Small intestine (tissue), 7 donors: Measurements from ENCODE around the gene DTX1. TPM values are rescaled to one million over a fixed set of nuclear protein-coding genes. Genes with fewer than 3 reads are reported as not detected.
A peak's percentile ranks its signal among the peaks of the same experiment; 100 is the strongest.

Experiments used
- DNase-seq, 2 donors: peaks; one replicate each; pipeline versions ENCODE4 v3.0.0 to v3.0.0-alpha.2; 2013
- FAIRE-seq: peaks from 2 replicates; lab custom pipeline; 2012; peaks lifted over from hg19 to GRCh38; lab: Jason Lieb, UNC
- H3K27ac ChIP-seq, 3 donors: one replicate each; pipeline ENCODE4 v1.5.1; 2013; ENCODE audit warnings: low read length in 2 of 3, mild to moderate bottlenecking in 2 of 3, control low read depth in 1 of 3, inconsistent platforms in 1 of 3, low read depth in 1 of 3, moderate library complexity in 1 of 3
- H3K27me3 ChIP-seq, 3 donors: one replicate each; pipeline ENCODE4 v1.6.1; 2013; ENCODE audit warnings: low read length in 3 of 3, inconsistent platforms in 1 of 3; ENCODE audit not compliant: control insufficient read depth in 3 of 3, insufficient read depth in 3 of 3
- H3K36me3 ChIP-seq, 3 donors: one replicate each; pipeline ENCODE4 v1.6.1; 2013; ENCODE audit warnings: low read length in 3 of 3, inconsistent platforms in 1 of 3, low read depth in 1 of 3, mild to moderate bottlenecking in 1 of 3, moderate library complexity in 1 of 3; ENCODE audit not compliant: control insufficient read depth in 3 of 3, insufficient read depth in 2 of 3
- H3K4me1 ChIP-seq, 3 donors: one replicate each; pipeline ENCODE4 v1.6.1; 2013; ENCODE audit warnings: low read length in 2 of 3, inconsistent platforms in 1 of 3, low read depth in 1 of 3, mild to moderate bottlenecking in 1 of 3, moderate library complexity in 1 of 3; ENCODE audit not compliant: control insufficient read depth in 3 of 3, insufficient read depth in 2 of 3
- H3K4me3 ChIP-seq, 3 donors: one replicate each; pipeline ENCODE4 v1.5.1; 2013; ENCODE audit warnings: low read length in 3 of 3, control low read depth in 1 of 3, inconsistent platforms in 1 of 3, low read depth in 1 of 3, mild to moderate bottlenecking in 1 of 3, moderate library complexity in 1 of 3
- H3K9me3 ChIP-seq, 2 donors: one replicate each; pipeline ENCODE4 v1.6.1; 2013; ENCODE audit warnings: low read depth in 1 of 2, low read length in 1 of 2; ENCODE audit not compliant: control insufficient read depth in 2 of 2, insufficient read depth in 1 of 2
- WGBS, 3 donors: extraction: QIAGEN DNeasy Blood & Tissue Kit; methylation state at CpG; one replicate each; pipeline ENCODE4 v1.1.7; 2013; 5-methylcytosine and 5-hydroxymethylcytosine counted together
- polyA plus RNA-seq, 4 donors: library from polyadenylated mRNA; stranded (reverse) in 3 of 4; unstranded in 1 of 4; fragments of 200-250 nt in 3 of 4; fragments of 120-200 nt in 1 of 4; gene quantifications; one replicate each; pipeline versions ENCODE4 v1.2.1 to v1.2.3, GENCODE V29; 2013
- donor health status: healthy with polysubstance abuse.
- donor health status: control.
- donor health status: control.
- donor health status: Bipolar disorder and iron deficiency.
- donor health status: healthy.

Gene DTX1
- polyA plus RNA-seq, 4 donors: 0.45 to 4.8 (median 4.2) TPM

GRCh38 chr12:113097716-113098440 is 41.3 kb downstream of the DTX1 start:
- no peaks in the 10 kb centered on the region for H3K9me3 ChIP-seq
- WGBS, 3 donors: 45 to 52% (median 47%) methylated on average over 14 of the region's 14 CpGs
- peak in 1 of 2 donors; percentile 17 for DNase-seq
- H3K27me3 ChIP-seq: peaks cover 0 to under 1% (median 0%) of the 10 kb centered on the region in 3 donors
- H3K27ac ChIP-seq: no peak overlapping the region
- no peaks in the 10 kb centered on the region for H3K4me1 ChIP-seq
- H3K4me3 ChIP-seq: no peak overlapping the region
- no peak for FAIRE-seq
- peaks cover 0 to 2% (median 0%) of the 10 kb centered on the region in 3 donors for H3K36me3 ChIP-seq

GRCh38 chr12:113098441-113099028 is 42.0 kb downstream of the DTX1 start:
- no peaks in the 10 kb centered on the region for H3K4me1 ChIP-seq
- H3K4me3 ChIP-seq: no peak overlapping the region
- DNase-seq (peak; percentile 65 to 75), FAIRE-seq (no peak)
- H3K36me3 ChIP-seq: peaks cover 0 to 2% (median 0%) of the 10 kb centered on the region in 3 donors
- no peak overlapping the region for H3K27ac ChIP-seq
- H3K27me3 ChIP-seq: no peaks in the 10 kb centered on the region
- no peaks in the 10 kb centered on the region for H3K9me3 ChIP-seq
- 33 to 37% (median 35%) methylated on average over 15 of the region's 15 CpGs for WGBS, 3 donors

GRCh38 chr12:113099364-113099763 is 42.8 kb downstream of the DTX1 start:
- Histone ChIP-seq H3K4me3 (no peak overlapping the region), H3K36me3 (no peaks in the 10 kb centered on the region), H3K27ac (no peak overlapping the region), H3K4me1 (no peaks in the 10 kb centered on the region), H3K27me3 (peaks cover 0 to 6% (median 0%) of the 10 kb centered on the region in 3 donors), H3K9me3 (no peaks in the 10 kb centered on the region)
- DNase-seq: no peak
- no peak for FAIRE-seq

GRCh38 chr12:113099764-113100163 is 43.2 kb downstream of the DTX1 start:
- DNase-seq (no peak), FAIRE-seq (no peak)
- Histone ChIP-seq H3K4me1 (no peaks in the 10 kb centered on the region), H3K4me3 (no peak overlapping the region), H3K27me3 (peaks cover 0 to 6% (median 0%) of the 10 kb centered on the region in 3 donors), H3K36me3 (no peaks in the 10 kb centered on the region), H3K27ac (no peak overlapping the region), H3K9me3 (no peaks in the 10 kb centered on the region)
- 74 to 85% (median 85%) methylated on average over 12 of the region's 12 CpGs for WGBS, 3 donors

- Histone ChIP-seq H3K4me1 (no peaks in the 10 kb centered on the region), H3K36me3 (no peaks in the 10 kb centered on the region), H3K27ac (no peak overlapping the region), H3K9me3 (no peaks in the 10 kb centered on the region), H3K4me3 (no peak overlapping the region), H3K27me3 (peaks cover 0 to 8% (median 0%) of the 10 kb centered on the region in 3 donors)
- 69 to 84% (median 79%) methylated on average over 10 of the region's 10 CpGs for WGBS, 3 donors
- FAIRE-seq: no peak
- no peak for DNase-seq
Measured at GRCh38 chr12:113101751-113102150, 45.2 kb downstream of the DTX1 start.

- DNase-seq: no peak
- Histone ChIP-seq H3K27ac (no peak overlapping the region), H3K36me3 (no peaks in the 10 kb centered on the region), H3K9me3 (no peaks in the 10 kb centered on the region), H3K4me1 (no peaks in the 10 kb centered on the region), H3K4me3 (no peak overlapping the region), H3K27me3 (peaks cover 0 to 8% (median 0%) of the 10 kb centered on the region in 3 donors)
- 81 to 83% (median 83%) methylated on average over 5 of the region's 5 CpGs for WGBS, 3 donors
- no peak for FAIRE-seq
Measured at GRCh38 chr12:113102811-113103210, 46.3 kb downstream of the DTX1 start.

GRCh38 chr12:113103756-113104450 is 47.4 kb downstream of the DTX1 start:
- Histone ChIP-seq H3K4me3 (no peak overlapping the region), H3K9me3 (no peaks in the 10 kb centered on the region), H3K4me1 (no peaks in the 10 kb centered on the region), H3K27ac (no peak overlapping the region), H3K36me3 (no peaks in the 10 kb centered on the region), H3K27me3 (peaks cover 0 to 8% (median 0%) of the 10 kb centered on the region in 3 donors)
- 4 to 8% (median 5%) methylated on average over 40 to 43 of the region's 43 CpGs for WGBS, 3 donors
- peak; percentile 33 to 50 for DNase-seq
- FAIRE-seq: no peak

- Histone ChIP-seq H3K36me3 (no peaks in the 10 kb centered on the region), H3K27ac (no peak overlapping the region), H3K9me3 (no peaks in the 10 kb centered on the region), H3K4me1 (no peaks in the 10 kb centered on the region), H3K27me3 (peaks cover 0 to 8% (median 0%) of the 10 kb centered on the region in 3 donors), H3K4me3 (no peak overlapping the region)
- FAIRE-seq: no peak
- 80 to 83% (median 80%) methylated on average over 13 of the region's 13 CpGs for WGBS, 3 donors
- DNase-seq: no peak
Measured at GRCh38 chr12:113104953-113105510, 48.5 kb downstream of the DTX1 start.
